H9 (cell line): ENCODE results near the gene EPB41L4A. TPM values are rescaled to one million over a fixed set of nuclear protein-coding genes. Genes with fewer than 3 reads are reported as not detected.
"Not testable (repeated sequence)": the region's sequence is repeated elsewhere in the genome, so short reads cannot be mapped to it uniquely, and the experiment has no call there.

ENCODE experiments used
- DNase-seq: peaks from one replicate; pipeline ENCODE4 v3.0.0-alpha.2; 2017
- H2AFZ ChIP-seq: one replicate; pipeline ENCODE4 v1.6.1; 2013; ENCODE audit warnings: mild to moderate bottlenecking, low read length, control low read depth, moderate library complexity
- H2AK5ac ChIP-seq: 2 replicates; pipeline ENCODE4 v1.6.1; 2013; ENCODE audit warnings: low read length, control low read depth, mixed read lengths; ENCODE audit not compliant: insufficient read length
- H2BK120ac ChIP-seq: one replicate; pipeline ENCODE4 v1.6.1; 2013; ENCODE audit warnings: low read depth, mild to moderate bottlenecking, low read length, control low read depth, inconsistent platforms; ENCODE audit not compliant: poor library complexity, severe bottlenecking
- H2BK12ac ChIP-seq: 2 replicates; pipeline ENCODE4 v1.6.1; 2013; ENCODE audit warnings: low read length, control low read depth, mixed read lengths, low read depth; ENCODE audit not compliant: insufficient read length
- H2BK15ac ChIP-seq: 2 replicates; pipeline ENCODE4 v1.6.1; 2013; ENCODE audit warnings: low read depth, low read length, control low read depth
- H2BK20ac ChIP-seq: one replicate; pipeline ENCODE4 v1.6.1; 2013; ENCODE audit warnings: low read depth, mild to moderate bottlenecking, low read length, control low read depth, inconsistent platforms; ENCODE audit not compliant: poor library complexity, severe bottlenecking
- H2BK5ac ChIP-seq: 2 replicates; pipeline ENCODE4 v1.6.1; 2013; ENCODE audit warnings: low read length, control low read depth, mixed read lengths; ENCODE audit not compliant: insufficient read length
- H3K14ac ChIP-seq: 2 replicates; pipeline ENCODE4 v1.6.1; 2013; ENCODE audit warnings: low read length, control low read depth; ENCODE audit not compliant: insufficient read depth
- H3K18ac ChIP-seq: 2 replicates; pipeline ENCODE4 v1.6.1; 2013; ENCODE audit warnings: low read depth, mild to moderate bottlenecking, mixed read lengths, low read length, control low read depth; ENCODE audit not compliant: insufficient read length
- H3K23ac ChIP-seq: 2 replicates; pipeline ENCODE4 v1.6.1; 2013; ENCODE audit warnings: low read length, control low read depth, mixed read lengths, low read depth; ENCODE audit not compliant: insufficient read length
- H3K23me2 ChIP-seq: 2 replicates; pipeline ENCODE4 v1.6.1; 2013; ENCODE audit warnings: low read depth, mild to moderate bottlenecking, mixed read lengths, low read length, control low read depth; ENCODE audit not compliant: insufficient read length, poor library complexity, severe bottlenecking
- H3K27ac ChIP-seq: 2 replicates; pipeline ENCODE4 v1.5.1; 2013; ENCODE audit warnings: low read length, control low read depth, mixed read lengths, low read depth; ENCODE audit not compliant: insufficient read length
- H3K27me3 ChIP-seq: 2 replicates; pipeline ENCODE4 v1.6.1; 2013; ENCODE audit warnings: low read length, control low read depth, inconsistent platforms; ENCODE audit not compliant: insufficient read depth
- H3K4ac ChIP-seq: 2 replicates; pipeline ENCODE4 v1.6.1; 2013; ENCODE audit warnings: low read depth, mild to moderate bottlenecking, control low read depth, inconsistent platforms, low read length, moderate library complexity
- H3K4me1 ChIP-seq: 2 replicates; pipeline ENCODE4 v1.6.1; 2013; ENCODE audit warnings: low read length, control low read depth, inconsistent platforms; ENCODE audit not compliant: insufficient read depth
- H3K4me2 ChIP-seq: 2 replicates; pipeline ENCODE4 v1.6.1; 2013; ENCODE audit warnings: low read length, control low read depth, mixed read lengths; ENCODE audit not compliant: insufficient read length, insufficient read depth
- H3K56ac ChIP-seq: 2 replicates; pipeline ENCODE4 v1.6.1; 2013; ENCODE audit warnings: low read depth, mild to moderate bottlenecking, mixed read lengths, low read length, control low read depth; ENCODE audit not compliant: insufficient read length
- H3K79me1 ChIP-seq: 2 replicates; pipeline ENCODE4 v1.6.1; 2013; ENCODE audit warnings: low read depth, mild to moderate bottlenecking, moderate library complexity, low read length, control low read depth, inconsistent platforms; ENCODE audit not compliant: insufficient read depth, poor library complexity, severe bottlenecking
- H3K79me2 ChIP-seq: 2 replicates; pipeline ENCODE4 v1.6.1; 2013; ENCODE audit warnings: low read length, control low read depth, inconsistent platforms; ENCODE audit not compliant: insufficient read depth
- H3K9ac ChIP-seq: 2 replicates; pipeline ENCODE4 v1.6.1; 2013; ENCODE audit warnings: low read length, control low read depth, mixed read lengths; ENCODE audit not compliant: insufficient read length; ENCODE audit errors: extremely low read depth
- H3K9me3 ChIP-seq: one replicate; pipeline ENCODE4 v1.6.1; 2013; ENCODE audit warnings: low read depth, low read length, inconsistent platforms; ENCODE audit not compliant: control insufficient read depth
- H3T11ph ChIP-seq: one replicate; pipeline ENCODE4 v1.6.1; 2013; ENCODE audit warnings: mild to moderate bottlenecking, low read length, control low read depth, inconsistent platforms
- H4K20me1 ChIP-seq: one replicate; pipeline ENCODE4 v1.6.1; 2013; ENCODE audit not compliant: control insufficient read depth, insufficient read length, insufficient read depth
- H4K5ac ChIP-seq: 2 replicates; pipeline ENCODE4 v1.6.1; 2013; ENCODE audit warnings: low read depth, mild to moderate bottlenecking, mixed read lengths, low read length, control low read depth; ENCODE audit not compliant: insufficient read length
- H4K8ac ChIP-seq: replicated peaks from 2 replicates; pipeline ENCODE4 v1.6.1; 2013; ENCODE audit warnings: low read length, control low read depth, mixed read lengths, low read depth; ENCODE audit not compliant: insufficient read length
- H4K91ac ChIP-seq: 2 replicates; pipeline ENCODE4 v1.6.1; 2013; ENCODE audit warnings: low read depth, mild to moderate bottlenecking, moderate library complexity, mixed read lengths, low read length, control low read depth; ENCODE audit not compliant: insufficient read length
- H3K27ac Mint-ChIP-seq, 3 experiments: 2 replicates in 2 of 3; 3 replicates in 1 of 3; pipeline ENCODE4 v1.8.0; 2020 to 2021; ENCODE audit warnings: mixed read lengths in 3 of 3, mild to moderate bottlenecking in 1 of 3, moderate library complexity in 1 of 3
- H3K27me3 Mint-ChIP-seq: 2 replicates; pipeline ENCODE4 v1.8.0; 2021; ENCODE audit warnings: low read depth, mild to moderate bottlenecking, moderate library complexity, mixed read lengths
- H3K36me3 Mint-ChIP-seq, 3 experiments: 2 replicates in 2 of 3; 3 replicates in 1 of 3; pipeline ENCODE4 v1.8.0; 2020 to 2021; ENCODE audit warnings: low read depth in 3 of 3, mixed read lengths in 3 of 3; ENCODE audit not compliant: insufficient read depth in 1 of 3
- H3K4me1 Mint-ChIP-seq, 2 experiments: 2 replicates each; pipeline ENCODE4 v1.8.0; 2020; ENCODE audit warnings: mixed read lengths in 2 of 2
- H3K4me3 Mint-ChIP-seq, 2 experiments: 2 replicates in 1 of 2; 3 replicates in 1 of 2; pipeline ENCODE4 v1.8.0; 2020 to 2021; ENCODE audit warnings: mild to moderate bottlenecking in 2 of 2, mixed read lengths in 2 of 2, moderate library complexity in 1 of 2
- H3K9me3 Mint-ChIP-seq, 2 experiments: 2 replicates in 1 of 2; 3 replicates in 1 of 2; pipeline ENCODE4 v1.8.0; 2020; ENCODE audit warnings: mild to moderate bottlenecking in 2 of 2, mixed read lengths in 2 of 2, moderate library complexity in 1 of 2
- CTCF ChIP-seq: fragments of 200-600 bp; sonication (generic); conservative IDR thresholded peaks from 3 replicates; pipeline ENCODE4 v1.8.0; 2021; ENCODE audit warnings: antibody characterized with exemption, mild to moderate bottlenecking
- WGBS: extraction: QIAGEN DNeasy Blood & Tissue Kit; methylation state at CpG from one replicate; pipeline ENCODE4 v1.1.7; 2013; ENCODE audit warnings: missing lambda C conversion rate, low lambda C conversion rate, mixed read lengths; ENCODE audit not compliant: insufficient read length; ENCODE audit errors: extremely low coverage; 5-methylcytosine and 5-hydroxymethylcytosine counted together
- total RNA-seq: library from RNA; stranded (reverse); gene quantifications from 2 replicates; pipeline ENCODE4 v1.2.1, GENCODE V29; 2021

The EPB41L4A gene
- total RNA-seq, 1 experiment from 2014 or later, result 4.9 TPM

- Histone ChIP-seq H4K20me1 (no peaks in the 10 kb centered on the region), H3K18ac (no peak overlapping the region), H3K27ac (no peak overlapping the region), H2AFZ (no peak overlapping the region), H3K79me2 (no peaks in the 10 kb centered on the region), H3T11ph (no peak overlapping the region), H2BK5ac (no peak overlapping the region), H3K23ac (no peak overlapping the region), H3K27me3 (no peaks in the 10 kb centered on the region), H3K9ac (no peak overlapping the region), H3K9me3 (no peaks in the 10 kb centered on the region), H2BK20ac (no peak overlapping the region), H4K5ac (no peak overlapping the region), H3K14ac (no peak overlapping the region), H4K8ac (no peak overlapping the region), H3K79me1 (no peaks in the 10 kb centered on the region), H3K4me1 (no peaks in the 10 kb centered on the region), H2BK12ac (no peak overlapping the region), H2AK5ac (no peak overlapping the region), H2BK120ac (no peak overlapping the region), H3K4ac (no peak overlapping the region), H3K4me2 (no peak overlapping the region), H4K91ac (no peak overlapping the region), H3K56ac (no peak overlapping the region), H3K23me2 (no peaks in the 10 kb centered on the region), H2BK15ac (no peak overlapping the region)
- H3K27ac Mint-ChIP-seq, result no peak overlapping the region
- no peaks in the 10 kb centered on the region; the same call in 1 of the 2 replicates for H3K27me3 Mint-ChIP-seq
- TF ChIP-seq CTCF, result no peak
- no peak overlapping the region for H3K4me3 Mint-ChIP-seq
- 0 out of 7 replicates have a peak, but pooled peaks cover 0 to 5% (median 0%) of the 10 kb centered on the region in 3 experiments for H3K36me3 Mint-ChIP-seq
- DNase-seq, result no peak
- H3K4me1 Mint-ChIP-seq, result peaks cover 2 to 4% of the 10 kb centered on the region in 2 experiments; a peak in 1 of 4 replicates
- 0 out of 5 replicates have a peak, but pooled peaks cover 0 to 3% of the 10 kb centered on the region in 2 experiments for H3K9me3 Mint-ChIP-seq
- no CpG with 5 or more reads among the region's 4 CpGs for WGBS
Observed at GRCh38 chr5:112396430-112396829, 22.6 kb downstream of the EPB41L4A start.

DNA sequence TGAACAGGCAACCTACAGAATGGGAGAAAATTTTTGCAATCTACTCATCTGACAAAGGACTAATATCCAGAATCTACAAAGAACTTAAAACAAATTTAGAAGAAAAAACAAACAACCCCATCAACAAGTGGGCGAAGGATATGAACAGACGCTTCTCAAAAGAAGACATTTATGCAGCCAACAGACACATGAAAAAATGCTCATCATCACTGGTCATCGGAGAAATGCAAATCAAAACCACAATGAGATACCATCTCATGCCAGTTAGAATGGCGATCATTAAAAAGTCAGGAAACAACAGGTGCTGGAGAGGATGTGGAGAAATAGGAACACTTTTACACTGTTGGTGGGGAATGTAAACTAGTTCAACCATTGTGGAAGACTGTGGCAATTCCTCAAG lies 23.8 kb downstream of the EPB41L4A start:
- not testable (repeated sequence) for H3K36me3 Mint-ChIP-seq, H3K27me3 Mint-ChIP-seq, H2AK5ac ChIP-seq, H2BK20ac ChIP-seq, H3K79me2 ChIP-seq, H4K8ac ChIP-seq, H3K4me3 Mint-ChIP-seq, H3K14ac ChIP-seq, H3K4me1 ChIP-seq, H3T11ph ChIP-seq, H2AFZ ChIP-seq, H3K27me3 ChIP-seq, H4K91ac ChIP-seq, H2BK12ac ChIP-seq, H3K4me2 ChIP-seq, H2BK120ac ChIP-seq, H3K9ac ChIP-seq, H3K23ac ChIP-seq, H2BK15ac ChIP-seq, H3K23me2 ChIP-seq, H3K27ac ChIP-seq, H3K4me1 Mint-ChIP-seq, H3K9me3 ChIP-seq, H3K18ac ChIP-seq, H3K56ac ChIP-seq, H4K20me1 ChIP-seq, H3K4ac ChIP-seq, H2BK5ac ChIP-seq, H3K9me3 Mint-ChIP-seq, DNase-seq, H4K5ac ChIP-seq, H3K79me1 ChIP-seq, H3K27ac Mint-ChIP-seq
- WGBS, result no CpG with 5 or more reads among the region's 4 CpGs
